Fibroblast of mammary gland (primary cell): ENCODE measurements around the gene UST.

Experiments used
- DNase-seq: peaks from one replicate; pipeline ENCODE4 v3.0.0-alpha.2; 2010; ENCODE audit warnings: low read depth
- H3K4me3 ChIP-seq: 2 replicates; pipeline ENCODE4 v1.5.1; 2011; ENCODE audit warnings: low read depth, mild to moderate bottlenecking, low read length, moderate library complexity; ENCODE audit not compliant: control insufficient read depth
- TF ChIP-seq, protein P1 (sequence below): conservative IDR thresholded peaks from 2 replicates; pipeline ENCODE4 v1.5.1; 2011; ENCODE audit warnings: low read depth, low read length, inconsistent platforms; ENCODE audit not compliant: control insufficient read depth, insufficient read depth

Gene UST

GRCh38 chr6:149052350-149053106 is 305.7 kb downstream of the UST start:
- no peak overlapping the region for H3K4me3 ChIP-seq
- TF ChIP-seq, protein P1, sequence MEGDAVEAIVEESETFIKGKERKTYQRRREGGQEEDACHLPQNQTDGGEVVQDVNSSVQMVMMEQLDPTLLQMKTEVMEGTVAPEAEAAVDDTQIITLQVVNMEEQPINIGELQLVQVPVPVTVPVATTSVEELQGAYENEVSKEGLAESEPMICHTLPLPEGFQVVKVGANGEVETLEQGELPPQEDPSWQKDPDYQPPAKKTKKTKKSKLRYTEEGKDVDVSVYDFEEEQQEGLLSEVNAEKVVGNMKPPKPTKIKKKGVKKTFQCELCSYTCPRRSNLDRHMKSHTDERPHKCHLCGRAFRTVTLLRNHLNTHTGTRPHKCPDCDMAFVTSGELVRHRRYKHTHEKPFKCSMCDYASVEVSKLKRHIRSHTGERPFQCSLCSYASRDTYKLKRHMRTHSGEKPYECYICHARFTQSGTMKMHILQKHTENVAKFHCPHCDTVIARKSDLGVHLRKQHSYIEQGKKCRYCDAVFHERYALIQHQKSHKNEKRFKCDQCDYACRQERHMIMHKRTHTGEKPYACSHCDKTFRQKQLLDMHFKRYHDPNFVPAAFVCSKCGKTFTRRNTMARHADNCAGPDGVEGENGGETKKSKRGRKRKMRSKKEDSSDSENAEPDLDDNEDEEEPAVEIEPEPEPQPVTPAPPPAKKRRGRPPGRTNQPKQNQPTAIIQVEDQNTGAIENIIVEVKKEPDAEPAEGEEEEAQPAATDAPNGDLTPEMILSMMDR = no peak
- no peak for DNase-seq

DNA sequence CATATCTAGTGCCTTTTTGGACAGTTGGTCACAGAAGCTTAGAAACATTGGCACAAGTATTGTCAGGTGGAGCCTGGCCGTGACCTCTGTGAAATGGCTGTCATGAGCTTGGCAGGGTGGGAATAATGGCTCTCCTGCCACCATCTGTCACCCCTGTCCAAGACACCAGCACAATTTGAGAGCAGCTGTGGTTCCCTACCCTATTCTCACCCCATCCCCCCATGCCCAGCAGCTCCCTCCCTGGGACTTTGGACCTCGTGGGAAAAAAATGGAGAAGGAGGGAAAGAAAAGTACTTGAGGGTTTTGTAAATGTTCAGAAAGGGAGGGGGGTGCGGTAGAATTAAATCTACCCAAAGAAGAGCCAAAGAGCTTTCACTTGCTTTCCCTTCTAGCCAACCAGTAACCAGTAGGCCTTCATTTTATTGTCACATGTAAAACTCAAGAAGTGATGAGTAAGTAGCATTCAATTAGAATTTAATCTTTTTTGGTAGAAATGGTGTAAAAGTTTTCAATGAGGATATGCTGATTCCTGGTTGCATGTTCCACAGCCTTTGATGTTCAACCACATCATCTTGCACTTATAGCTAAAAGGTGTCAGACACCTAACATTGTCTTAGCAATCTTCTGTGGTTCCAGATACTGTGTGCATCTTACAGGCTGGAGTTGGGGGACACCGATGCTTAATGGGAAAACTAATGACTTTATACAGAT is 307.2 kb downstream of the UST start:
- DNase-seq = no peak
- TF ChIP-seq, protein P1 = no peak
- H3K4me3 ChIP-seq = no peak overlapping the region

GRCh38 chr6:149054559-149055194 is 307.8 kb downstream of the UST start:
- H3K4me3 ChIP-seq = no peak overlapping the region
- TF ChIP-seq, protein P1 = no peak
- no peak for DNase-seq

- TF ChIP-seq, protein P1 = no peak
- no peak for DNase-seq
- H3K4me3 ChIP-seq = no peak overlapping the region
Observed at GRCh38 chr6:149055195-149055899, 308.5 kb downstream of the UST start.

DNA sequence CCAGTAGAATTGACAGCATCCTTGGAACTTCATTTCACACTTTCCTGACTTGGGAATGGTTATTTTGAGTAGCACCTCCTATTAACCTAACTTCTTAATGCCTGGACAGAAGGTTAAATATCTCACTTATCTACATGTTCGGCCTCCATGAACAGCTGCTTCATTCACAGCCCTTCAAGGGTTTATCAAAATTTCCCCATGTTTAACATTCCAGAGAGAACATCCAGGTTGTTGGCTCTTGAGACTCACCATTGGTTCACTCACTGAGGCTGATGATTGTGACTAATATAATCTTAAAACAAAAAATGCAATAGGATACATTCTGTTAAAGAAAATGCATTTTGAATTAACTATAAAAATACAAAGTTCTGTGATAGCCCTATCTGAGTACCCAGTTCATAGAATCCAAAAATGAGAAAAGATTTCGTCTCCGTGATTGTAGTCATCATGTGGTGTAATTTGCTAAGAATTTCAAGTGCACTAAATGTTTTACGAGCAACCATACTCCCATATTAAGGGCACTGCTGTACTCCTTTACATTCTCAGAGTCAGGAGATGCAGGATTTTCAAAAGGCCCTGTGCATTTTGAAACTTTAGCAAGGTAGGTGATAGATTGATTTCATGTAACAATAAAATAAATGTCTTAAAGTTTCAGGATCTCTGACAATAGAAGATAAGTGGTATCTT is 310.1 kb downstream of the UST start:
- no peak for DNase-seq
- H3K4me3 ChIP-seq = no peak overlapping the region
- TF ChIP-seq, protein P1 = no peak

DNA sequence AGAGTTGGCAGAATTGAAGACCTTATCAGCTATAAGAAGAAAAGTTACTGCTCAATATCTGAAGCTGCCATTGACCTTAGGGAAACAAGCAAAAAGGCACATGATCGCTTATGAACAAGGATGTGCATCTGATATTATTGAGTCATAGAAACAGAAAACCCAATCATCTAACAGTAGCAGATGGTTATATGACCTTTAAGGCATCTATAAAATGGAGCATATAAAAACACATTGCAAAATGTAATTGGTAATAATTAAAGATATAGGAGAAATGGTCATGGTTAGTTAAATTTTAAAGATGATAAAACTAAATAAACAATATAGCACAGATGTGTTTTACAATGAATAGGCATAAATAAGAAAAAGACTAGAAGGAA is 310.6 kb downstream of the UST start:
- H3K4me3 ChIP-seq = no peak overlapping the region
- TF ChIP-seq, protein P1 = no peak
- no peak for DNase-seq
